ENCODE data around the gene CSRNP3. TPM values are rescaled to one million over a fixed set of nuclear protein-coding genes. Genes with fewer than 3 reads are reported as not detected.

CSRNP3 gene
- total RNA-seq, 4 donors from 2014 or later: 1.0 to 44.1 (median 4.3) TPM

- no peak for TF ChIP-seq POLR2A (IDR thresholded peaks at IDR 0.05)
- TF ChIP-seq, protein P1, sequence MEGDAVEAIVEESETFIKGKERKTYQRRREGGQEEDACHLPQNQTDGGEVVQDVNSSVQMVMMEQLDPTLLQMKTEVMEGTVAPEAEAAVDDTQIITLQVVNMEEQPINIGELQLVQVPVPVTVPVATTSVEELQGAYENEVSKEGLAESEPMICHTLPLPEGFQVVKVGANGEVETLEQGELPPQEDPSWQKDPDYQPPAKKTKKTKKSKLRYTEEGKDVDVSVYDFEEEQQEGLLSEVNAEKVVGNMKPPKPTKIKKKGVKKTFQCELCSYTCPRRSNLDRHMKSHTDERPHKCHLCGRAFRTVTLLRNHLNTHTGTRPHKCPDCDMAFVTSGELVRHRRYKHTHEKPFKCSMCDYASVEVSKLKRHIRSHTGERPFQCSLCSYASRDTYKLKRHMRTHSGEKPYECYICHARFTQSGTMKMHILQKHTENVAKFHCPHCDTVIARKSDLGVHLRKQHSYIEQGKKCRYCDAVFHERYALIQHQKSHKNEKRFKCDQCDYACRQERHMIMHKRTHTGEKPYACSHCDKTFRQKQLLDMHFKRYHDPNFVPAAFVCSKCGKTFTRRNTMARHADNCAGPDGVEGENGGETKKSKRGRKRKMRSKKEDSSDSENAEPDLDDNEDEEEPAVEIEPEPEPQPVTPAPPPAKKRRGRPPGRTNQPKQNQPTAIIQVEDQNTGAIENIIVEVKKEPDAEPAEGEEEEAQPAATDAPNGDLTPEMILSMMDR (IDR thresholded peaks at IDR 0.05): no peak
- intact Hi-C loops (cut with DNase I; ENCODE audit: low total_unique reads): no loop called here
- DNase-seq: no peak
- H3K9me3 ChIP-seq: no peaks in the 10 kb centered on the region
- no peaks in the 10 kb centered on the region for H3K27me3 ChIP-seq
- no peaks in the 10 kb centered on the region for H3K4me1 ChIP-seq
- no peak overlapping the region for H3K4me3 ChIP-seq
- H3K36me3 ChIP-seq: no peaks in the 10 kb centered on the region
- no peak overlapping the region for H3K27ac ChIP-seq
Observed at GRCh38 chr2:165474619-165475276, 5.2 kb downstream of the CSRNP3 start.

- no peaks in the 10 kb centered on the region for H3K36me3 ChIP-seq
- no peak overlapping the region for H3K27ac ChIP-seq
- no peaks in the 10 kb centered on the region for H3K27me3 ChIP-seq
- H3K4me3 ChIP-seq: no peak overlapping the region
- no peaks in the 10 kb centered on the region for H3K9me3 ChIP-seq
- intact Hi-C loops (cut with DNase I; ENCODE audit: low total_unique reads): no loop called here
- DNase-seq: no peak
- H3K4me1 ChIP-seq: no peaks in the 10 kb centered on the region
- TF ChIP-seq, protein P1 (IDR thresholded peaks at IDR 0.05): no peak
- no peak for TF ChIP-seq POLR2A (IDR thresholded peaks at IDR 0.05)
Observed at GRCh38 chr2:165475277-165476004, 5.9 kb downstream of the CSRNP3 start.

DNA sequence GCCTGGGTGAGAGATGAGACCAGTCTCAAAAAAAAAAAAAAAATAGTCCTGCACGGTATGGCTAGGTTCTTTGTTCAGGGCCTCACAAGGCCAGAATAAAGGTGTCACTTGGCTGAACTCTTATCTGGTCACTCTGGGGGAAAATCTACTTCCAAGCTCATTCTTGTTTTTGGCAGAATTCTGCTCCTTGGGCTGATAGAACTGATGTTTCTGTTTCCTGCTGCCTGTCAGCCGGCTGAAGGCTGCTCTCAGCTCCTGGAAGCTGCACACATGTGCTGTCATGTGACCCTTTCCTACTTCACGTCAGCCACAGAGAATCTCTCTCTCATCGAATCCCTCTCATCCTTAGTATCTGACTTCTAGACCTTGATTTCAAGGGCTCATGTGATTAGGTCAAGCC is 10.4 kb downstream of the CSRNP3 start:
- Histone ChIP-seq H3K4me3 (no peak overlapping the region), H3K4me1 (no peaks in the 10 kb centered on the region), H3K9me3 (peaks cover 0 to 6% of the 10 kb centered on the region in 2 donors), H3K36me3 (no peaks in the 10 kb centered on the region), H3K27me3 (no peaks in the 10 kb centered on the region), H3K27ac (no peak overlapping the region)
- intact Hi-C loops (cut with DNase I; ENCODE audit: low total_unique reads): no loop called here
- TF ChIP-seq, protein P1 (IDR thresholded peaks at IDR 0.05): no peak
- TF ChIP-seq POLR2A (IDR thresholded peaks at IDR 0.05): no peak
- DNase-seq: no peak

DNA sequence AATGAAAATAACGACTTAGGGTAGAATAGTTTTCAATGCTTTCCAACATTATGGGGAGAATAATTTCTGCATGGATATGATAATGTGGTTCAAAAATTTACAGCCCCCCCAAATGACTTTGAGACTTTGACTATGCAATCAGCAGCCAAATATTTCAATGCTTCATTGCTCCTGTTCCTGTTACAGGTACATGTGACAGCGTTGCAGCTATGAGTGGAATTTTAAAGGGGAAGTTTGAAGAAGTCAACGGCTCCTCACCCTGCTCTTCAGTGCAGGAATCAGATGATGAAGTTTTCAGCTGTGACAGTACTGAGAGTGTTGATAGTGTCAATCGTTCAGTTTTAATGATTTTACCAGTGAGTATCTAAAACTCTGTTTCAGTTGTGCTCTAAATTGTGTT is 25.1 kb downstream of the CSRNP3 start:
- no peaks in the 10 kb centered on the region for H3K9me3 ChIP-seq
- H3K4me1 ChIP-seq: no peaks in the 10 kb centered on the region
- H3K27ac ChIP-seq: no peak overlapping the region
- no peaks in the 10 kb centered on the region for H3K27me3 ChIP-seq
- H3K36me3 ChIP-seq: no peaks in the 10 kb centered on the region
- intact Hi-C loops (cut with DNase I; ENCODE audit: low total_unique reads): no loop called here
- DNase-seq: no peak
- no peak for TF ChIP-seq POLR2A (IDR thresholded peaks at IDR 0.05)
- TF ChIP-seq, protein P1 (IDR thresholded peaks at IDR 0.05): no peak
- no peak overlapping the region for H3K4me3 ChIP-seq

- Histone ChIP-seq H3K27me3 (no peaks in the 10 kb centered on the region), H3K4me3 (no peak overlapping the region), H3K4me1 (no peaks in the 10 kb centered on the region), H3K36me3 (no peaks in the 10 kb centered on the region), H3K27ac (no peak overlapping the region), H3K9me3 (no peaks in the 10 kb centered on the region)
- DNase-seq: no peak
- intact Hi-C loops (cut with DNase I; ENCODE audit: low total_unique reads): no loop called here
- TF ChIP-seq POLR2A (IDR thresholded peaks at IDR 0.05): no peak
- TF ChIP-seq, protein P1 (IDR thresholded peaks at IDR 0.05): no peak
Observed at GRCh38 chr2:165497659-165498317, 28.3 kb downstream of the CSRNP3 start.

All from uterus (tissue), 4 donors.